DOHH2 (cell line): ENCODE results near the gene CLECL1.
"Not testable (repeated sequence)": the region's sequence is repeated elsewhere in the genome, so short reads cannot be mapped to it uniquely, and the experiment has no call there.

Experiments
- H3F3A ChIP-seq: fragments of 200-600 bp; sonication (generic), shearing (Covaris generic); 2 replicates; pipeline ENCODE4 v1.6.0; 2016; ENCODE audit warnings: antibody characterized with exemption, mild to moderate bottlenecking; ENCODE audit not compliant: control insufficient read depth, insufficient read depth
- H3K27ac ChIP-seq: fragments of 200-600 bp; sonication (generic); 2 replicates; pipeline ENCODE4 v1.5.1; 2014; ENCODE audit warnings: low read depth, mild to moderate bottlenecking, low read length, moderate library complexity
- H3K27me3 ChIP-seq: fragments of 200-600 bp; sonication (generic); 2 replicates; pipeline ENCODE4 v1.6.1; 2014; ENCODE audit warnings: mild to moderate bottlenecking, low read length, mixed read lengths; ENCODE audit not compliant: control insufficient read depth
- H3K36me3 ChIP-seq: fragments of 200-600 bp; sonication (generic); 2 replicates; pipeline ENCODE4 v1.6.1; 2014; ENCODE audit warnings: mild to moderate bottlenecking, low read length, moderate library complexity, mixed read lengths; ENCODE audit not compliant: control insufficient read depth
- H3K4me1 ChIP-seq: fragments of 200-600 bp; sonication (generic); 2 replicates; pipeline ENCODE4 v1.6.1; 2014; ENCODE audit warnings: mild to moderate bottlenecking, low read length, mixed read lengths; ENCODE audit not compliant: control insufficient read depth
- H3K4me2 ChIP-seq: fragments of 200-600 bp; sonication (generic); 2 replicates; pipeline ENCODE4 v1.6.0; 2014; ENCODE audit warnings: mild to moderate bottlenecking, low read length, moderate library complexity
- H3K4me3 ChIP-seq: fragments of 200-600 bp; sonication (generic); 2 replicates; pipeline ENCODE4 v1.5.1; 2014; ENCODE audit warnings: mild to moderate bottlenecking, low read length, mixed read lengths
- H3K79me2 ChIP-seq: fragments of 200-600 bp; sonication (generic); 2 replicates; pipeline ENCODE4 v1.6.1; 2014; ENCODE audit warnings: mild to moderate bottlenecking, low read length, mixed read lengths; ENCODE audit not compliant: control insufficient read depth
- H3K9me2 ChIP-seq: fragments of 200-600 bp; sonication (generic); replicated peaks from 2 replicates; pipeline ENCODE4 v1.6.1; 2014; ENCODE audit warnings: mild to moderate bottlenecking, low read length, mixed read lengths; ENCODE audit not compliant: control insufficient read depth
- H3K9me3 ChIP-seq: fragments of 200-600 bp; sonication (generic); 2 replicates; pipeline ENCODE4 v1.6.1; 2014; ENCODE audit warnings: antibody characterized with exemption, low read length, mixed read lengths; ENCODE audit not compliant: control insufficient read depth, insufficient read depth
- H4K20me1 ChIP-seq: fragments of 200-600 bp; sonication (generic); 2 replicates; pipeline ENCODE4 v1.6.0; 2014; ENCODE audit warnings: low read depth, mild to moderate bottlenecking, antibody characterized with exemption, low read length, moderate library complexity; ENCODE audit not compliant: control insufficient read depth, insufficient read depth
- EZH2phosphoT487 ChIP-seq: fragments of 200-600 bp; sonication (generic); IDR thresholded peaks from 2 replicates; pipeline ENCODE4 v1.6.1; 2017; ENCODE audit warnings: borderline replicate concordance, mild to moderate bottlenecking, antibody characterized with exemption, low read length, moderate library complexity, mixed read lengths
- TF ChIP-seq, protein P1 (sequence below): fragments of 200-600 bp; sonication (generic); IDR thresholded peaks from one replicate; pipeline ENCODE4 v1.5.1; 2014; ENCODE audit warnings: antibody characterized with exemption, mild to moderate bottlenecking, low read depth, low read length; ENCODE audit not compliant: poor library complexity, severe bottlenecking

Gene CLECL1

GRCh38 chr12:9682949-9683348 lies 49.9 kb downstream of the CLECL1 start:
- H3F3A ChIP-seq, H3K27me3 ChIP-seq, H3K4me1 ChIP-seq, H3K27ac ChIP-seq, H3K4me2 ChIP-seq, H3K4me3 ChIP-seq, H4K20me1 ChIP-seq, H3K9me2 ChIP-seq: not testable (repeated sequence)
- H3K79me2 ChIP-seq, result peaks cover 94% of the 10 kb centered on the region
- H3K9me3 ChIP-seq, result peaks cover 16% of the 10 kb centered on the region
- peaks cover 97% of the 10 kb centered on the region for H3K36me3 ChIP-seq

- not testable (repeated sequence) for H3K9me2 ChIP-seq, H3K27me3 ChIP-seq, H3K4me2 ChIP-seq, H3K4me1 ChIP-seq, H3K4me3 ChIP-seq, H4K20me1 ChIP-seq, H3K27ac ChIP-seq, H3F3A ChIP-seq
- peaks cover 98% of the 10 kb centered on the region for H3K79me2 ChIP-seq
- H3K36me3 ChIP-seq, result peaks cover 97% of the 10 kb centered on the region
- H3K9me3 ChIP-seq, result peaks cover 20% of the 10 kb centered on the region
Observed at GRCh38 chr12:9682508-9682907, 50.4 kb downstream of the CLECL1 start.

DNA sequence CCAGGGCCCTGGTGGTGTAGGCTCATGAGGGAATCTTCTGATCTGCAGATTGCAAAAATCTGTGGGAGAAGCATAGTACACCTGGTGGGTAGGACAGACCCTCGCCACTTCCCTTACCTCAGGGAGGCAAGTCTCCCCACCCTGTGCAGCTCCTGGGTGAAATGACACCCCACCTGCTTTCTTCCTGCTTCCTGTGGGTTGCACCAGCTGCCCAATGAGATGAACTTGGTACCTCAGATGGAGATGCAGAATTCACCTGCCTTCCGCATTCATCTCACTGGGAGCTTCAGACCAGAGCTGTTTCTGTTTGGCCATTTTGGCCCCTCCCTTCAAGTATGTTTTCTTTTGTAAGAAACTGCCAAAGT lies 58.7 kb downstream of the CLECL1 start:
- H3K36me3 ChIP-seq, result peaks cover 95% of the 10 kb centered on the region
- H3K4me1 ChIP-seq, result peaks cover 55% of the 10 kb centered on the region
- H3K4me3 ChIP-seq, result peak overlapping the region; percentile 83
- peaks cover 9% of the 10 kb centered on the region; the same call in 1 of the 2 replicates for H4K20me1 ChIP-seq
- no peaks in the 10 kb centered on the region for H3K27me3 ChIP-seq
- peak overlapping the region; percentile 72 for H3K4me2 ChIP-seq
- peaks cover 26% of the 10 kb centered on the region for H3K9me3 ChIP-seq
- peaks cover 22% of the 10 kb centered on the region for H3F3A ChIP-seq
- TF ChIP-seq, protein P1, sequence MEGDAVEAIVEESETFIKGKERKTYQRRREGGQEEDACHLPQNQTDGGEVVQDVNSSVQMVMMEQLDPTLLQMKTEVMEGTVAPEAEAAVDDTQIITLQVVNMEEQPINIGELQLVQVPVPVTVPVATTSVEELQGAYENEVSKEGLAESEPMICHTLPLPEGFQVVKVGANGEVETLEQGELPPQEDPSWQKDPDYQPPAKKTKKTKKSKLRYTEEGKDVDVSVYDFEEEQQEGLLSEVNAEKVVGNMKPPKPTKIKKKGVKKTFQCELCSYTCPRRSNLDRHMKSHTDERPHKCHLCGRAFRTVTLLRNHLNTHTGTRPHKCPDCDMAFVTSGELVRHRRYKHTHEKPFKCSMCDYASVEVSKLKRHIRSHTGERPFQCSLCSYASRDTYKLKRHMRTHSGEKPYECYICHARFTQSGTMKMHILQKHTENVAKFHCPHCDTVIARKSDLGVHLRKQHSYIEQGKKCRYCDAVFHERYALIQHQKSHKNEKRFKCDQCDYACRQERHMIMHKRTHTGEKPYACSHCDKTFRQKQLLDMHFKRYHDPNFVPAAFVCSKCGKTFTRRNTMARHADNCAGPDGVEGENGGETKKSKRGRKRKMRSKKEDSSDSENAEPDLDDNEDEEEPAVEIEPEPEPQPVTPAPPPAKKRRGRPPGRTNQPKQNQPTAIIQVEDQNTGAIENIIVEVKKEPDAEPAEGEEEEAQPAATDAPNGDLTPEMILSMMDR, result no peak
- no peak for TF ChIP-seq EZH2phosphoT487
- H3K27ac ChIP-seq, result peak overlapping the region; percentile 96
- peaks cover 99% of the 10 kb centered on the region for H3K79me2 ChIP-seq
- H3K9me2 ChIP-seq, result no peaks in the 10 kb centered on the region

DNA sequence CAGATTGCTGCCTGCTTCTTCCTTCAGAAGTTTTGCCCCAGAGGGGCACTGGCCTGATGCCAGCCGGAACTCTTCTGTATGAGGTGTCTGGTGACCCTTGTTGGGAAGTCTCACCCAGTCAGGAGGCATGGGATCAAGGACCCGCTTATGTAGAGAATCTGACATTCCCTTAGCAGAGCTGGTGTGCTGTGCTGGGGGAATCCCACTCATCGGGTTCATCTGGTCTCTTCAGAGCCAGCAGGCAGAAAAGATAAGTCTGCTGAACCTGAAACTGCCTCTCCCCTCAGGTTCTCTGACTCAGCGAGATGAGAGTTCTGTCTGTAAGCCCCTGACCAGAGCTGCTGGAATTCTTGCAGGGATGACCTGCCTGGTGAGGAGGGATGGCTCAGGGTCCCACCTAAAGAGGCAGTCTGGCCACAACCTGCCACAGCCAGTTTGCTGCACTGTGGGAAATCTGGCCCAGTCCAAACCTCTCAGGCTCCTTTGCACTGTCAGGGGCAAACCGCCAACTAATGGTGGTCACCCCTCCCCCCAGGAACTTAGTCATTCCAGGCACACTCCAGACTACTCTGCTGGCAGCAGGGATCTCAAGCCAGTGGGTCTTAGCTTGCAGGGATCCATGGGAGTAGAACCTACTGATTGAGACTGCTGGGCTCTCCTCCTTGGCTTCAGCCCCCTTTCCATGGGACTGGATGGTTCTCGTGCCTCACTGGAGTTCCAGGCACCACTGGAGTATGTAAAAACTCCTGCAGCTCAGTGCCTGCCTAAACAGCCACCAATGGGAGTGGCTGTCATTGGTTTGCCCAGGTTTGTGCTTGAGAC lies 59.3 kb downstream of the CLECL1 start:
- Histone ChIP-seq H4K20me1 (peaks cover 9% of the 10 kb centered on the region; the same call in 1 of the 2 replicates), H3K4me2 (peak overlapping the region; percentile 72), H3K27ac (peak overlapping the region; percentile 96), H3K79me2 (peaks cover 98% of the 10 kb centered on the region), H3K4me3 (peak overlapping the region; percentile 83), H3F3A (peaks cover 28% of the 10 kb centered on the region), H3K27me3 (no peaks in the 10 kb centered on the region), H3K36me3 (peaks cover 90% of the 10 kb centered on the region), H3K9me2 (no peaks in the 10 kb centered on the region), H3K4me1 (peaks cover 60% of the 10 kb centered on the region), H3K9me3 (peaks cover 26% of the 10 kb centered on the region)
- TF ChIP-seq, protein P1, result no peak
- no peak for TF ChIP-seq EZH2phosphoT487
